ENCODE measurements around the gene CXCL14.

Gene CXCL14

DNA sequence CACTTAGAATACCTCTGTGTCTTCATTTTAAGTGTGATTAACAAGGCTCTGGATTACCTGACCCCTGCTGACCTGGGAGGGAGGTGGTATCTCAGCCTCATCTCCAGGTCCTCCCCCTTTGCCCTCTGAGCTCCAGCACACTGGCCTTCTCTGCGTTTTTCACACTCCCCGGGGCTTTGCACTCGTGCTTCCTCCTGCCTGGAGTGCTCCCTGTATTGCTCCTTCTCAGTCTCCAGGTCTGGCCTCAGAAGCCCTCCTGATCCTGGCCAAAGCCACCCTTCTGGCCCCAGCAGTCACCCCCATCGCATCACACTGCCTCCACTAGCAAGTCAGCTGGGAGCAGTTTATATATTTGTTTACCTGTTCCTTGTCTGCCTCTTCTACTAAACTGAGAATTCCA, 29.4 kb downstream of the CXCL14 start:
- TF ChIP-seq, protein P1, sequence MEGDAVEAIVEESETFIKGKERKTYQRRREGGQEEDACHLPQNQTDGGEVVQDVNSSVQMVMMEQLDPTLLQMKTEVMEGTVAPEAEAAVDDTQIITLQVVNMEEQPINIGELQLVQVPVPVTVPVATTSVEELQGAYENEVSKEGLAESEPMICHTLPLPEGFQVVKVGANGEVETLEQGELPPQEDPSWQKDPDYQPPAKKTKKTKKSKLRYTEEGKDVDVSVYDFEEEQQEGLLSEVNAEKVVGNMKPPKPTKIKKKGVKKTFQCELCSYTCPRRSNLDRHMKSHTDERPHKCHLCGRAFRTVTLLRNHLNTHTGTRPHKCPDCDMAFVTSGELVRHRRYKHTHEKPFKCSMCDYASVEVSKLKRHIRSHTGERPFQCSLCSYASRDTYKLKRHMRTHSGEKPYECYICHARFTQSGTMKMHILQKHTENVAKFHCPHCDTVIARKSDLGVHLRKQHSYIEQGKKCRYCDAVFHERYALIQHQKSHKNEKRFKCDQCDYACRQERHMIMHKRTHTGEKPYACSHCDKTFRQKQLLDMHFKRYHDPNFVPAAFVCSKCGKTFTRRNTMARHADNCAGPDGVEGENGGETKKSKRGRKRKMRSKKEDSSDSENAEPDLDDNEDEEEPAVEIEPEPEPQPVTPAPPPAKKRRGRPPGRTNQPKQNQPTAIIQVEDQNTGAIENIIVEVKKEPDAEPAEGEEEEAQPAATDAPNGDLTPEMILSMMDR (IDR thresholded peaks at IDR 0.05; ENCODE audit: extremely low read depth, missing control alignments) = no peak
- DNase-seq (ENCODE audit: low spot score) = no peak

DNA sequence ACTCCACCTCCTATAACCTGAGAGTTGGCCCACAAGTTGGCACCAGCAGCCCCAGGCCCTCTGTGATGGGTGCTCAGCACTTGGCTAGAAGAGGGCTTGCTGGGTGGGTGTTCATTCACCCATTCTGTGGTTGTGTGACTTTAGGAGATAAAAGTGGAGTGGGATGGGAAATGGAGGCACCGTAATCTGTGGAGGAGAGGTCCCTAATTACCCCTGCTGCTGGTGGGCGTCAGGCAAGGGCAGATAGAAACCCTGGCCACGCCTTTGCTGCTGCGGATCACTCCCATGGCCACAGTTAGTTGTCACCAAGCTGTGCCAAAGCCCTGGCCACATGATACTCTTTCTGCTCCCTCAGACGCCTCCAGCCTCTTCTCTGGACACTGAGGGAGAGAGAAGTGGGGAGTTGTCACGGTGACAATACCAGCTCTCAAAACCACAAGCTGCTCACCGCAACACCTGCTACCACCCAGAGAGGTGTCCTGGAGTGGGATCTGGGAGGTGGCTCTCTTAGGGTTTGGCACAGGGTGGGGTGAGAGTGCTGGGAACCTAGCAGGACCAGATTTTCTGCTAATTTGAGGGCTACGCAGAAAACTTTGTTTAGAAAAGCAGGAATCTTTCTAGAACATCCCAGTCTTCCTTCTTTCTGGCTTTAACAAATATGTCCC, 31.1 kb downstream of the CXCL14 start:
- TF ChIP-seq, protein P1 (IDR thresholded peaks at IDR 0.05; ENCODE audit: extremely low read depth, missing control alignments) = no peak
- no peak for DNase-seq (ENCODE audit: low spot score)

DNA sequence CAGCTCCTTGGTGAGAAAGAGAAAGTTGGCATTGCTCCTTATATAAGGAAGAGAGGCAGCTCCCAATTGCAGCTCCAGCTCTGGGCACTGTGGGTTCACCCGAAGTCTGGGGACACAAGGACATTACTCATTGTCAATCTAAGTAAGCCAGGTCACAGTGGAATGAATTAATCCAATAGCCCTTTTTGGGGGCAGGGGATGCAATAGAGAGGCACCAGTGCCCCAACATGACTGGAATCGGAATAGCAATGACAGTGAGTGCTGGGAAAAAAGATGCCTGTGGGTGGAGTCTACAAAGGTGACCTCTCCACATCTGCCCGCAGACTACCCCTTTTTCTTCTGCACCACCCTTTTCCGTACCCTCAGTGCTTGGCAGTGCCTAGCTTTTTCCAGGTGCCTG, 31.9 kb downstream of the CXCL14 start:
- no peak for DNase-seq (ENCODE audit: low spot score)
- TF ChIP-seq, protein P1 (IDR thresholded peaks at IDR 0.05; ENCODE audit: extremely low read depth, missing control alignments) = no peak

DNA sequence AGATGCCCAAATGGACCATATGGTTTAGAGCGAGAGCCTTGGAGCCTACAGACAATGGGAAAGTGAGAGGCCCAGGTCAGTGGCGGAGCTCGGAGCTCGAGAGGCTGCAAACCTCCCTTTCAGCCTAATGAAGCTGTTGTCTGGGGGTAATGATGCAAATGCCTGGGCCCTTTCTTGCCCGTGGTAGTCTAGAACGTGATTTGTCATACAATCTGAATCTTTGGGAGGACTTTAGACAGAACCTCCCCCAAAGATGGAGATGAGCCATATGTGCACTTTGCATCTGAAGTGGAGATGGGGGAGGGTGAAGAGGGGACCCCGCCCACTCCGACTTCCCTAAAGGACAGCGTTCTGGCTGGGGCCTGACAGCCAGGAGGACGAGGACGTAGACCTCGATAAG, 32.7 kb downstream of the CXCL14 start:
- TF ChIP-seq, protein P1 (IDR thresholded peaks at IDR 0.05; ENCODE audit: extremely low read depth, missing control alignments) = no peak
- DNase-seq (ENCODE audit: low spot score) = no peak

DNA sequence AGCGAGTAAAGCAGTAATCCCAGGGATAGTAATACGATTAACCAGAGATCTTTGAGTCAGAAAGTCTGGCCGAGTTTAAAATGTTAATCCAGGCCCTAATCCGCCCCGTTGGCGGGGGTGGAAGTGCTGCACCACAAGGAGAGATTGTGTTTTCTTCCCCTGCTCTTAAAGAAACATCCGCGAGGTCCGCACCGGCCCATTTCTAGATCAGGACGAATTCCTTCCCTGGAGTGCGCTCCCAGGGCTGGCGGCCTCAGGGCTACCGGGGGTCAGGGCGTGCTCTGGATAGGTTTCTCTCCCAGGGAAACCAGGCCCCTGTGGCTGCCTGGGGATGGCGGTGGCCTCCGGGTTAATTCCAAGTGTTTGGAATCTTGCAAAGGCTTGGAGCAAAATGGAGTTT, 33.7 kb downstream of the CXCL14 start:
- TF ChIP-seq, protein P1 (IDR thresholded peaks at IDR 0.05; ENCODE audit: extremely low read depth, missing control alignments) = no peak
- no peak for DNase-seq (ENCODE audit: low spot score)

DNA sequence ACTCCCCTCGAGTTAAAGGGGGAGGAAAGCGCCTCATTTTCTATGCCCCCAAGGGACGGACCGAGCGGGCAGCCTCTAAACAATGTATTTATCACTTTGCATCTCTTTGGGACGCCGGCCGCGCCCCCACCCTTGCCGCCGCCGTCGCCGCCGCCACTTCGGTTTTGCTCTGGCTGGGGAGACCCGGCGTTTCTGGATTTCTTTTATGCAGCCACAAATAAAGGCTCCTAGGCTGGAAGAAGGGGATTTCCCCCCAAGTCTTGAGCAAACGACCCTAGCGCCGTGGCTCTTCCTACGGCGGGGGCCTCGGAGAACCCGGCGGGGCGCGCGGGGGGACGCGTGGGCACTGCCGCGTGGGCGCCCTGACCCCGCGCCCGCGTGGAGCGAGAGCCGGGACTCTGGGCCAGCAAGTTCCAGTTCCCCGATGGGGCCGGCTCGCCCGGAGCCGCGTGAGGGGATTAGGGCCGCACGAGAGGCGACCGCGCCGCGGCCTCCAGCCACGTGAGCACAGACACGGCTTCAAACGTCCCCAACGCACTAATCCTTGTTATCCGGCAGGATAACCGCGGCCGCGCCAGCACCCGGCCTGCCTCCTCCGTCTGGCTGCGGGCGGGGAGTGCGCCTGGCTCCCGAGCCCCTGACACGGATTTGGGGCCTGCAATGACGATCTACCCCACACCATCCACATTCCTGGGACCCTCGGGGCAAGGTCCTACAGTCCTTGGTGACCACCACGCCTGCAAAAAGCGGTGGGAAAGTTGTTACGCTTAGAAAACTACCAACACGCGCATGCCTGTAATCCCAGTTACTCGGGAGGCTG, 35.1 kb downstream of the CXCL14 start:
- TF ChIP-seq, protein P1 (IDR thresholded peaks at IDR 0.05; ENCODE audit: extremely low read depth, missing control alignments) = no peak
- DNase-seq (ENCODE audit: low spot score) = peak; percentile 66

DNA sequence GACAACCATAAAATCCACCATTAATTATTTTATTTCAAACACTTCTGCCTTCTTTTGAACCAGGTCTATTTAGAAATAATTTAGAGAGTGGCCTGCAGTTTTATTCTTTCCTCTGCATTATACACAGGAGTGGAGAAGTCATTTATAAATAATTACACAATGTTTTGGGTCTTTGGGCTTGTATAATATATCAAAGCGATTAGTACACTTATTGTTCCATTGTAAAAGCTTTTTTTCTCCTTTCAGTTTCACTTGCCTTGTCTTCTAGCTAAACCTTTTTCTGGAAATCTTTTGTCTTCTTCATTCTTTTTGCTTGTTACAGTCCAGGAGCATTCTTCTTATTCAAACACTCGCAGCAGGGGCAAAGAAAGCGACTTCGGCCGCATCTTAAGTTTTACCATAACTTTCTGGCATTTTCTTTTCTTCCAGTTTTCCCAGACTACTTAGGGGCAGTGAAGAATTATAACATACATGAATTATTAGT, 35.7 kb downstream of the CXCL14 start:
- no peak for DNase-seq (ENCODE audit: low spot score)
- TF ChIP-seq, protein P1 (IDR thresholded peaks at IDR 0.05; ENCODE audit: extremely low read depth, missing control alignments) = no peak

Data from GM20000 (cell line).